ENCODE measurements around the gene JAKMIP1.

GRCh38 chr4:6162885-6163284 lies 37.5 kb downstream of the JAKMIP1 start:
- no peak for TF ChIP-seq CTCF (conservative IDR thresholded peaks at IDR 0.05; ENCODE audit: low read length)
- no peak for TF ChIP-seq EZH2phosphoT487 (IDR thresholded peaks at IDR 0.05; ENCODE audit: borderline replicate concordance)

Data from Loucy (cell line).